ENCODE measurements around the gene OVOL3.

Gene OVOL3

GRCh38 chr19:36152019-36152351 is 41.0 kb downstream of the OVOL3 start:
- Histone ChIP-seq H3K79me1 (ENCODE audit: low read length) (no peaks in the 10 kb centered on the region), H3K4me3 (ENCODE audit: low read depth, low read length) (no peak overlapping the region), H3K4ac (ENCODE audit: low read depth, low read length) (no peak overlapping the region), H3K27ac (ENCODE audit: low read depth, low read length) (no peak overlapping the region), H3K9me3 (ENCODE audit: insufficient read depth, low read depth, low read length) (peaks cover 1% of the 10 kb centered on the region), H3K4me2 (ENCODE audit: low read length) (no peak overlapping the region), H2AFZ (ENCODE audit: insufficient read depth, low read length, poor library complexity) (no peak overlapping the region), H3K36me3 (ENCODE audit: control insufficient read depth in 1 of 2, insufficient read depth in 2 of 2, low read length in 2 of 2) (peaks cover 50 to 55% of the 10 kb centered on the region in 2 experiments), H4K8ac (ENCODE audit: low read depth, low read length) (no peak overlapping the region), H3K18ac (ENCODE audit: low read length) (no peak overlapping the region), H3K4me1 (ENCODE audit: control insufficient read depth in 1 of 2, insufficient read depth in 2 of 2, low read length in 2 of 2) (no peaks in the 10 kb centered on the region), H3K9ac (ENCODE audit: low read length) (no peak overlapping the region), H3K79me2 (ENCODE audit: control insufficient read depth, insufficient read depth, low read length, poor library complexity) (no peaks in the 10 kb centered on the region), H2AK5ac (ENCODE audit: low read length) (no peak overlapping the region), H4K12ac (ENCODE audit: low read depth, low read length) (no peak overlapping the region), H3K27me3 (ENCODE audit: insufficient read depth, low read length) (no peaks in the 10 kb centered on the region), H3K14ac (ENCODE audit: low read length) (no peak overlapping the region), H2BK5ac (ENCODE audit: low read depth, low read length, poor library complexity) (no peak overlapping the region), H3K23ac (ENCODE audit: low read length) (no peak overlapping the region), H2BK12ac (ENCODE audit: low read length) (no peak overlapping the region), H4K91ac (ENCODE audit: low read depth, low read length) (no peak overlapping the region), H2BK120ac (ENCODE audit: insufficient read depth, low read length, poor library complexity) (no peak overlapping the region)
- no CpG with 5 or more reads among the region's 16 CpGs for WGBS (ENCODE audit: extremely low coverage, insufficient coverage, insufficient read length)
- DNase-seq, result no peak

- Histone ChIP-seq H3K79me2 (ENCODE audit: control insufficient read depth, insufficient read depth, low read length, poor library complexity) (no peaks in the 10 kb centered on the region), H2BK120ac (ENCODE audit: insufficient read depth, low read length, poor library complexity) (no peak within 1 kb of the TSS), H2AK5ac (ENCODE audit: low read length) (no peak within 1 kb of the TSS), H2AFZ (ENCODE audit: insufficient read depth, low read length, poor library complexity) (no peak within 1 kb of the TSS), H3K4me3 (ENCODE audit: low read depth, low read length) (no peak within 1 kb of the TSS), H2BK12ac (ENCODE audit: low read length) (no peak within 1 kb of the TSS), H3K27me3 (ENCODE audit: insufficient read depth, low read length) (no peaks in the 10 kb centered on the region), H4K8ac (ENCODE audit: low read depth, low read length) (no peak within 1 kb of the TSS), H3K4ac (ENCODE audit: low read depth, low read length) (no peak within 1 kb of the TSS), H4K12ac (ENCODE audit: low read depth, low read length) (no peak within 1 kb of the TSS), H3K9ac (ENCODE audit: low read length) (no peak within 1 kb of the TSS), H3K9me3 (ENCODE audit: insufficient read depth, low read depth, low read length) (peaks cover 1% of the 10 kb centered on the region), H3K14ac (ENCODE audit: low read length) (no peak within 1 kb of the TSS), H3K4me2 (ENCODE audit: low read length) (no peak within 1 kb of the TSS), H2BK5ac (ENCODE audit: low read depth, low read length, poor library complexity) (no peak within 1 kb of the TSS), H4K91ac (ENCODE audit: low read depth, low read length) (no peak within 1 kb of the TSS), H3K79me1 (ENCODE audit: low read length) (no peaks in the 10 kb centered on the region), H3K23ac (ENCODE audit: low read length) (no peak within 1 kb of the TSS), H3K36me3 (ENCODE audit: control insufficient read depth in 1 of 2, insufficient read depth in 2 of 2, low read length in 2 of 2) (peaks cover 47 to 51% of the 10 kb centered on the region in 2 experiments), H3K4me1 (ENCODE audit: control insufficient read depth in 1 of 2, insufficient read depth in 2 of 2, low read length in 2 of 2) (no peaks in the 10 kb centered on the region), H3K27ac (ENCODE audit: low read depth, low read length) (no peak within 1 kb of the TSS), H3K18ac (ENCODE audit: low read length) (no peak within 1 kb of the TSS)
- peak; percentile 13 to 36 for DNase-seq
- whole genome bisulfite sequencing (ENCODE audit: extremely low coverage, insufficient coverage, insufficient read length), result no CpG with 5 or more reads among the region's 40 CpGs
Observed at GRCh38 chr19:36152352-36153091, 41.6 kb downstream of the OVOL3 start, which contains the start of gene COX7A1. COX7A1 (minus strand) TSS chr19:36152447; CDS start chr19:36152407, 40 bp downstream.

- H2AFZ ChIP-seq (ENCODE audit: insufficient read depth, low read length, poor library complexity), result no peak overlapping the region
- H3K4me1 ChIP-seq (ENCODE audit: control insufficient read depth in 1 of 2, insufficient read depth in 2 of 2, low read length in 2 of 2), result no peaks in the 10 kb centered on the region
- H3K27me3 ChIP-seq (ENCODE audit: insufficient read depth, low read length), result no peaks in the 10 kb centered on the region
- H3K9me3 ChIP-seq (ENCODE audit: insufficient read depth, low read depth, low read length), result peaks cover 1% of the 10 kb centered on the region
- H4K91ac ChIP-seq (ENCODE audit: low read depth, low read length), result no peak overlapping the region
- H2BK5ac ChIP-seq (ENCODE audit: low read depth, low read length, poor library complexity), result no peak overlapping the region
- H3K9ac ChIP-seq (ENCODE audit: low read length), result no peak overlapping the region
- no peak overlapping the region for H3K23ac ChIP-seq (ENCODE audit: low read length)
- H3K27ac ChIP-seq (ENCODE audit: low read depth, low read length), result no peak overlapping the region
- H3K36me3 ChIP-seq (ENCODE audit: control insufficient read depth in 1 of 2, insufficient read depth in 2 of 2, low read length in 2 of 2), result peaks cover 41 to 46% of the 10 kb centered on the region in 2 experiments
- no peak overlapping the region for H3K18ac ChIP-seq (ENCODE audit: low read length)
- no peak overlapping the region for H2AK5ac ChIP-seq (ENCODE audit: low read length)
- no peak overlapping the region for H2BK120ac ChIP-seq (ENCODE audit: insufficient read depth, low read length, poor library complexity)
- no peak overlapping the region for H3K4me3 ChIP-seq (ENCODE audit: low read depth, low read length)
- no CpG with 5 or more reads among the region's 10 CpGs for WGBS (ENCODE audit: extremely low coverage, insufficient coverage, insufficient read length)
- no peak overlapping the region for H3K4ac ChIP-seq (ENCODE audit: low read depth, low read length)
- no peak for DNase-seq
- H3K14ac ChIP-seq (ENCODE audit: low read length), result no peak overlapping the region
- H3K79me2 ChIP-seq (ENCODE audit: control insufficient read depth, insufficient read depth, low read length, poor library complexity), result no peaks in the 10 kb centered on the region
- H4K8ac ChIP-seq (ENCODE audit: low read depth, low read length), result no peak overlapping the region
- H2BK12ac ChIP-seq (ENCODE audit: low read length), result no peak overlapping the region
- H3K79me1 ChIP-seq (ENCODE audit: low read length), result no peaks in the 10 kb centered on the region
- no peak overlapping the region for H4K12ac ChIP-seq (ENCODE audit: low read depth, low read length)
- no peak overlapping the region for H3K4me2 ChIP-seq (ENCODE audit: low read length)
Observed at GRCh38 chr19:36153126-36153525, 42.2 kb downstream of the OVOL3 start.

- Histone ChIP-seq H3K4me2 (ENCODE audit: low read length) (no peak overlapping the region), H3K18ac (ENCODE audit: low read length) (no peak overlapping the region), H3K4me1 (ENCODE audit: control insufficient read depth in 1 of 2, insufficient read depth in 2 of 2, low read length in 2 of 2) (no peaks in the 10 kb centered on the region), H3K79me1 (ENCODE audit: low read length) (no peaks in the 10 kb centered on the region), H3K23ac (ENCODE audit: low read length) (no peak overlapping the region), H3K36me3 (ENCODE audit: control insufficient read depth in 1 of 2, insufficient read depth in 2 of 2, low read length in 2 of 2) (peaks cover 10 to 13% of the 10 kb centered on the region in 2 experiments), H3K4me3 (ENCODE audit: low read depth, low read length) (no peak overlapping the region), H3K27ac (ENCODE audit: low read depth, low read length) (no peak overlapping the region), H3K14ac (ENCODE audit: low read length) (no peak overlapping the region), H3K79me2 (ENCODE audit: control insufficient read depth, insufficient read depth, low read length, poor library complexity) (no peaks in the 10 kb centered on the region), H3K4ac (ENCODE audit: low read depth, low read length) (no peak overlapping the region), H2BK120ac (ENCODE audit: insufficient read depth, low read length, poor library complexity) (no peak overlapping the region), H4K91ac (ENCODE audit: low read depth, low read length) (no peak overlapping the region), H3K9me3 (ENCODE audit: insufficient read depth, low read depth, low read length) (peaks cover 2% of the 10 kb centered on the region), H2BK12ac (ENCODE audit: low read length) (no peak overlapping the region), H3K9ac (ENCODE audit: low read length) (no peak overlapping the region), H2AK5ac (ENCODE audit: low read length) (no peak overlapping the region), H4K12ac (ENCODE audit: low read depth, low read length) (no peak overlapping the region), H2BK5ac (ENCODE audit: low read depth, low read length, poor library complexity) (no peak overlapping the region), H4K8ac (ENCODE audit: low read depth, low read length) (no peak overlapping the region), H3K27me3 (ENCODE audit: insufficient read depth, low read length) (no peaks in the 10 kb centered on the region), H2AFZ (ENCODE audit: insufficient read depth, low read length, poor library complexity) (no peak overlapping the region)
- no CpG with 5 or more reads among the region's 7 CpGs for WGBS (ENCODE audit: extremely low coverage, insufficient coverage, insufficient read length)
- DNase-seq, result no peak
Observed at GRCh38 chr19:36160821-36161596, 50.1 kb downstream of the OVOL3 start.
